Lower leg skin (tissue), 3 donors: ENCODE results near the gene TIAM2.

Experiments used
- POLR2A ChIP-seq, 2 donors: fragments of 450-650 bp; IDR thresholded peaks; one replicate each; pipeline ENCODE4 v1.6.1; 2016 to 2017; ENCODE audit warnings: antibody characterized with exemption in 2 of 2, mild to moderate bottlenecking in 1 of 2, moderate library complexity in 1 of 2
- TF ChIP-seq, protein P1 (sequence below), 3 donors: fragments of 450-650 bp; IDR thresholded peaks; one replicate each; pipeline ENCODE4 v1.5.1; 2016; ENCODE audit warnings: antibody characterized with exemption in 3 of 3, mild to moderate bottlenecking in 3 of 3, moderate library complexity in 2 of 3

DNA sequence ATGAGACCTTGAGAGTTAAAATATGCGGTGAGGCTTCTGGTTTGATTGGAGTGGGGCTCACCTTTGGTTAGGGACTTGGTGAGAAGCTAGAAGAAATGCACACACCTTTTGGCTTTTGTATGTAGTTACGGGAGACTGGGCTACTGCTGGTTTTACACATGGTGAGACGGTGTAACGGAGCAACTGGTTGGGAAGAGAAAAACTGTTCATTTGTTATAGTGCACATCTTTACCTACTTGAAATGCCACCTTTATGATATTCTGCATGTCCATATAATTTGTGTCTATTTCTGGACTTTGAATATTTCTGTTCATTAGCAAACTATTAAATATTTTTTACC, 31.6 kb downstream of the TIAM2 start:
- TF ChIP-seq, protein P1, sequence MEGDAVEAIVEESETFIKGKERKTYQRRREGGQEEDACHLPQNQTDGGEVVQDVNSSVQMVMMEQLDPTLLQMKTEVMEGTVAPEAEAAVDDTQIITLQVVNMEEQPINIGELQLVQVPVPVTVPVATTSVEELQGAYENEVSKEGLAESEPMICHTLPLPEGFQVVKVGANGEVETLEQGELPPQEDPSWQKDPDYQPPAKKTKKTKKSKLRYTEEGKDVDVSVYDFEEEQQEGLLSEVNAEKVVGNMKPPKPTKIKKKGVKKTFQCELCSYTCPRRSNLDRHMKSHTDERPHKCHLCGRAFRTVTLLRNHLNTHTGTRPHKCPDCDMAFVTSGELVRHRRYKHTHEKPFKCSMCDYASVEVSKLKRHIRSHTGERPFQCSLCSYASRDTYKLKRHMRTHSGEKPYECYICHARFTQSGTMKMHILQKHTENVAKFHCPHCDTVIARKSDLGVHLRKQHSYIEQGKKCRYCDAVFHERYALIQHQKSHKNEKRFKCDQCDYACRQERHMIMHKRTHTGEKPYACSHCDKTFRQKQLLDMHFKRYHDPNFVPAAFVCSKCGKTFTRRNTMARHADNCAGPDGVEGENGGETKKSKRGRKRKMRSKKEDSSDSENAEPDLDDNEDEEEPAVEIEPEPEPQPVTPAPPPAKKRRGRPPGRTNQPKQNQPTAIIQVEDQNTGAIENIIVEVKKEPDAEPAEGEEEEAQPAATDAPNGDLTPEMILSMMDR (IDR thresholded peaks at IDR 0.05): no peak
- no peak for TF ChIP-seq POLR2A (IDR thresholded peaks at IDR 0.05)
